ENCODE results near the gene GALNT6. TPM values are rescaled to one million over a fixed set of nuclear protein-coding genes. Genes with fewer than 3 reads are reported as not detected.

Gene GALNT6
- total and polyA plus RNA-seq, 9 of the 15 experiments (the other 6 are each of a cell fraction or from before 2014, with no cell fraction given): 1.5 to 8.6 (median 5.1) TPM

- intact Hi-C loops (cut with micrococcal nuclease) (no loop called here), in situ Hi-C loops (cut with MboI) (loop anchor here (25.0 kb wide), 1 partner anchor 599 kb away; the partner anchor contains the start of gene TAMALIN)
- H3K9me1 ChIP-seq (ENCODE audit: control insufficient read depth, insufficient read depth, low read length): no peaks in the 10 kb centered on the region
- no peak overlapping the region for H3K9ac ChIP-seq (ENCODE audit: insufficient read depth in 1 of 2, low read depth in 2 of 2, low read length in 2 of 2)
- ATAC-seq: no peak
- peaks cover 0 to 3% of the 10 kb centered on the region in 2 experiments; a peak in 2 of 5 replicates for H3K27me3 ChIP-seq (ENCODE audit: control insufficient read depth in 2 of 2, insufficient read depth in 2 of 2, low read length in 2 of 2)
- no peak for TF ChIP-seq POLR2AphosphoS5 (IDR thresholded peaks at IDR 0.05; ENCODE audit: control insufficient read depth, insufficient read depth, low read depth, low read length)
- no peak for TF ChIP-seq CBX5 (IDR thresholded peaks at IDR 0.05; ENCODE audit: borderline replicate concordance, low read depth)
- peak; percentile 38 for TF ChIP-seq CBX8 (IDR thresholded peaks at IDR 0.05; ENCODE audit: borderline replicate concordance, extremely low read depth, low read depth, low read length, poor library complexity, severe bottlenecking)
- FAIRE-seq: no peak
- no peak overlapping the region for H2AFZ ChIP-seq (ENCODE audit: low read depth, low read length)
- H3K79me2 ChIP-seq (ENCODE audit: control insufficient read depth, insufficient read depth, low read length): no peaks in the 10 kb centered on the region
- H3K4me3 ChIP-seq: no peak overlapping the region
- ChIA-PET CTCF (ENCODE audit: low intra/inter-chr PET ratio) (no interaction called here), POLR2A (interaction anchor here (1.0 kb wide), 1 partner anchor 25 kb away, joined by 4 read pairs; no protein-coding TSS in a partner anchor)
- no peaks in the 10 kb centered on the region for H3K36me3 ChIP-seq (ENCODE audit: control insufficient read depth, insufficient read depth, low read length)
- no peak overlapping the region for H3K27ac ChIP-seq (ENCODE audit: extremely low read depth, low read depth, low read length)
- H3K9me3 ChIP-seq (replicated peaks; ENCODE audit: control insufficient read depth, insufficient read depth, low read depth, low read length): no peaks in the 10 kb centered on the region
- DNase-seq (ENCODE audit: extremely low read depth in 1 of 4, low spot score in 3 of 4): no peak
- H3K4me1 ChIP-seq (replicated peaks in 1 of 2; ENCODE audit: control insufficient read depth in 2 of 2, insufficient read depth in 2 of 2, low read length in 2 of 2): peaks cover 0 to 2% of the 10 kb centered on the region in 2 experiments; a peak in 1 of 5 replicates
- H3K4me2 ChIP-seq (ENCODE audit: insufficient read depth, low read length): no peak overlapping the region
- no TSS peak for BruUV-seq (replicated peaks)
- WGBS (ENCODE audit: insufficient coverage, low coverage, missing lambda C conversion rate): 0% methylated on average over 3 of the region's 3 CpGs
- H4K20me1 ChIP-seq (replicated peaks; ENCODE audit: control insufficient read depth, insufficient read depth, low read length): no peaks in the 10 kb centered on the region
Observed at GRCh38 chr12:51413791-51414190, 22.6 kb upstream of the GALNT6 start.

DNA sequence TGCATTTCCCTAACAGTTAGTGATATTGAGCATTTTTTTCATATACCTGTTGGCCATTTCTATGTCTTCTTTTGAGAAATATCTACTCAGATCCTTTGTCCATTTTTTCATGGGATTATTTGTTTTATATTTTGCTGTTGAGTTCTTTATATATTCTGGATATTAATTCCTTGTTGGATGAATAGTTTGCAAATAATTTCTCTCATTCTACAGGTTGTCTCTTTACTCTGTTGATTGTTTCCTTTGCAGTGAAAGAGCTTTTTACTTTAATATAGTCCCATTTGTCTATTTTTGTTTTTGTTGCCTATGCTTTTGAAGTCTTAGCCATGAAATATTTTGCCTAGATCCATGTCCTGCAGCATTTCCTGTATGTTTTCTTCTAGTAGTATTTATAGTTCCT lies 21.9 kb upstream of the GALNT6 start:
- H3K4me1 ChIP-seq (replicated peaks in 1 of 2; ENCODE audit: control insufficient read depth in 2 of 2, insufficient read depth in 2 of 2, low read length in 2 of 2): peaks cover 0 to 2% of the 10 kb centered on the region in 2 experiments; a peak in 1 of 5 replicates
- H3K9me3 ChIP-seq (replicated peaks; ENCODE audit: control insufficient read depth, insufficient read depth, low read depth, low read length): no peaks in the 10 kb centered on the region
- FAIRE-seq (no peak), ATAC-seq (no peak), DNase-seq (ENCODE audit: extremely low read depth in 1 of 4, low spot score in 3 of 4) (no peak)
- H3K27ac ChIP-seq (ENCODE audit: extremely low read depth, low read depth, low read length): no peak overlapping the region
- no TSS peak for BruUV-seq (replicated peaks)
- H4K20me1 ChIP-seq (replicated peaks; ENCODE audit: control insufficient read depth, insufficient read depth, low read length): no peaks in the 10 kb centered on the region
- H3K9ac ChIP-seq (ENCODE audit: insufficient read depth in 1 of 2, low read depth in 2 of 2, low read length in 2 of 2): no peak overlapping the region
- ChIA-PET POLR2A (interaction anchor here (1.0 to 1.2 kb wide), 2 partner anchors 11 to 24 kb away, joined by 4 read pairs; no protein-coding TSS in a partner anchor), CTCF (ENCODE audit: low intra/inter-chr PET ratio) (no interaction called here)
- in situ Hi-C loops (cut with MboI): loop anchor here (25.0 kb wide), 1 partner anchor 599 kb away; the partner anchor contains the start of gene TAMALIN
- no peaks in the 10 kb centered on the region for H3K36me3 ChIP-seq (ENCODE audit: control insufficient read depth, insufficient read depth, low read length)
- no peak overlapping the region for H3K4me3 ChIP-seq
- H3K79me2 ChIP-seq (ENCODE audit: control insufficient read depth, insufficient read depth, low read length): no peaks in the 10 kb centered on the region
- no peak for TF ChIP-seq ARNT (IDR thresholded peaks at IDR 0.05)
- no peak for TF ChIP-seq NFXL1 (CRISPR knock-in tag; IDR thresholded peaks at IDR 0.05)
- no peak for TF ChIP-seq MEF2D (tag; conservative IDR thresholded peaks at IDR 0.05; ENCODE audit: low read depth)
- no peak for TF ChIP-seq PTRF (tag; IDR thresholded peaks at IDR 0.05)
- TF ChIP-seq, protein P1, sequence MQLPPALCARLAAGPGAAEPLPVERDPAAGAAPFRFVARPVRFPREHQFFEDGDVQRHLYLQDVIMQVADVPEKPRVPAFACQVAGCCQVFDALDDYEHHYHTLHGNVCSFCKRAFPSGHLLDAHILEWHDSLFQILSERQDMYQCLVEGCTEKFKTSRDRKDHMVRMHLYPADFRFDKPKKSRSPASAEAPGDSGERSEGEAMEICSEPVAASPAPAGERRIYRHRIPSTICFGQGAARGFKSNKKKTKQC (CRISPR knock-in tag; IDR thresholded peaks at IDR 0.05): no peak
- no peak for TF ChIP-seq CBX3 (IDR thresholded peaks at IDR 0.05; ENCODE audit: borderline replicate concordance in 1 of 2, low read length in 2 of 2)
- TF ChIP-seq SNIP1 (IDR thresholded peaks at IDR 0.05; ENCODE audit: low read depth): no peak
- no peak for TF ChIP-seq ZBTB2 (IDR thresholded peaks at IDR 0.05)
- TF ChIP-seq ZSCAN29 (IDR thresholded peaks at IDR 0.05): no peak
- H3K27me3 ChIP-seq (ENCODE audit: control insufficient read depth in 2 of 2, insufficient read depth in 2 of 2, low read length in 2 of 2): peaks cover 0 to 3% of the 10 kb centered on the region in 2 experiments; a peak in 2 of 5 replicates
- H2AFZ ChIP-seq (ENCODE audit: low read depth, low read length): no peak overlapping the region
- no peaks in the 10 kb centered on the region for H3K9me1 ChIP-seq (ENCODE audit: control insufficient read depth, insufficient read depth, low read length)
- H3K4me2 ChIP-seq (ENCODE audit: insufficient read depth, low read length): no peak overlapping the region
- intact Hi-C loops (cut with micrococcal nuclease): no loop called here
